ENCODE measurements around the gene ANKRD42.

The ANKRD42 gene

DNA sequence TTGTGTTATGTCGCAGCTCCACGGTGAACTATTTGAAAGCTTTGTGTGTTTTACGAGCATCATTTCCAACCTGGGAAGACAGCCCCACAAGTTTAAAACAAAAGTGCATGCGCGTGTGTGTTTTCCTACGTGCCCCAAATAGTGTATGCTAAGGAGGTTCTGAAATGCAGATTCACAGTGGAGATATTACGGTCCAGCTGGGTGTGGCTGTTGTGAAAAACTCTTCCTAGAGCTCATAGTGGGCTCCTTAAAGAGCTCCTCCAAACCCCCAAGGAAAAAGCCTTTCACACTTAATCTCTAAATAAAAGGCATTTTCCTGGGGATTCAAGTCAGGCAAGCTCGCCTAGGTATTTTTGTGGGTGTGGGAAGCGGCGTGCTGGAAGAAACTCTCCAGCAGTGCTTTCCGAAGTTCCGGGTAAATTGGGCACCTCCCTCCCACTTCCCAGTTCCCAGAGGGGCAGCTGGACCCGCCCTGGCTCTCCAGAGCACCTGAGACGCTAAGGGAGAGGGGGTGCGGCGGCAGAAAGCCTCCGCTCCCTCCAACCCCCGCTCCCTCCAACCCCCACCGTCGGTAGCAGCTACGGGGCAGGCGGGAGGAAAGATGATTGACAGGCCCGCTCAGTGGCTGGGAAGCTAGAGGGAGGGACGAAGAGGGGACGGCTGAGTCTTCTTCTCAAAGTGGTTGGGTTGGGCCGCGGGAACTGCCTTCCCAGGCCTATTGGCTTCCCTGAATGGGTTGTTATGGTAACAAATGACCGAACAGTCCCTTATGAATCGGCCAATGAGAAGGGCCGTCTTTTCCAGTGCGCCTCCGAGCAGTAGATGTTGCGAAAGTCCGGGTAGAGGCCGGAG is 37.1 kb upstream of the ANKRD42 start:
- peak overlapping the region; percentile 76 for H3K4me3 ChIP-seq (ENCODE audit: low read depth, low read length)
- TF ChIP-seq, protein P1, sequence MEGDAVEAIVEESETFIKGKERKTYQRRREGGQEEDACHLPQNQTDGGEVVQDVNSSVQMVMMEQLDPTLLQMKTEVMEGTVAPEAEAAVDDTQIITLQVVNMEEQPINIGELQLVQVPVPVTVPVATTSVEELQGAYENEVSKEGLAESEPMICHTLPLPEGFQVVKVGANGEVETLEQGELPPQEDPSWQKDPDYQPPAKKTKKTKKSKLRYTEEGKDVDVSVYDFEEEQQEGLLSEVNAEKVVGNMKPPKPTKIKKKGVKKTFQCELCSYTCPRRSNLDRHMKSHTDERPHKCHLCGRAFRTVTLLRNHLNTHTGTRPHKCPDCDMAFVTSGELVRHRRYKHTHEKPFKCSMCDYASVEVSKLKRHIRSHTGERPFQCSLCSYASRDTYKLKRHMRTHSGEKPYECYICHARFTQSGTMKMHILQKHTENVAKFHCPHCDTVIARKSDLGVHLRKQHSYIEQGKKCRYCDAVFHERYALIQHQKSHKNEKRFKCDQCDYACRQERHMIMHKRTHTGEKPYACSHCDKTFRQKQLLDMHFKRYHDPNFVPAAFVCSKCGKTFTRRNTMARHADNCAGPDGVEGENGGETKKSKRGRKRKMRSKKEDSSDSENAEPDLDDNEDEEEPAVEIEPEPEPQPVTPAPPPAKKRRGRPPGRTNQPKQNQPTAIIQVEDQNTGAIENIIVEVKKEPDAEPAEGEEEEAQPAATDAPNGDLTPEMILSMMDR (conservative IDR thresholded peaks at IDR 0.05; ENCODE audit: low read depth, low read length), result no peak
- peak; percentile 100 for DNase-seq (ENCODE audit: low read depth)

DNA sequence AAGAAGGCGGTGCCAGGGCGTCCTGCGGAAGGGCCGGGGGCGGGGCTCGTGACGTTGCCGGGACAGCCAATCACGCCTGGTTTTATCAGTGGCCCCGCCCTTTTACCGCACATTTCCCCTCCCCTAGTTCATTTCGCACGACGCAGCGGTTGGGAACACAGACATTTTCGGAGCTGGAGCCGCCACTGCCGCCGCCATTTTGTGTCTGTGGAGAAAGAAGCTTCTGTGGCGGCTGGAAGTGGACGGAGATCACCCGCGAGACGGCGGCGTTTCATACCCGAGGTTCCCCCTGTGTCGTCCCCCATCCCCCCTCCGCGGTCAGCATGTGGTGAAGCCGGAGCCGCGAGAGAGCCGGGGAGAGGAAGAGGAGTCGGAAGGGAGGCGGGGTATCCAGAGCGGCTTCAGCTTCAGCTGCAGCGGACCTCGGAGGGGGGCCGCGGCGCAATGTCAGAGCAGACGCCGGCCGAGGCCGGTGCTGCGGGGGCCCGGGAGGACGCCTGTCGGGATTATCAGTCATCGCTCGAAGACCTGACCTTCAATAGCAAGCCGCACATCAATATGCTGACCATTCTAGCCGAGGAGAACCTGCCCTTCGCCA is 36.4 kb upstream of the ANKRD42 start, which contains the start of gene PCF11:
PCF11 (plus strand) TSS at position 136 of the 598 bp plus-strand sequence; CDS start at position 445, 309 bp downstream.
- DNase-seq (ENCODE audit: low read depth), result no peak

GRCh38 chr11:83157594-83158356 is 35.7 kb upstream of the ANKRD42 start:
- TF ChIP-seq, protein P1 (conservative IDR thresholded peaks at IDR 0.05; ENCODE audit: low read depth, low read length), result no peak
- peak; percentile 64 for DNase-seq (ENCODE audit: low read depth)
- H3K4me3 ChIP-seq (ENCODE audit: low read depth, low read length), result peak overlapping the region; percentile 92

More for the DNA sequence above, 36.4 kb upstream of the ANKRD42 start, which contains the start of gene PCF11:
- peak within 1 kb of the TSS; percentile 92 for H3K4me3 ChIP-seq (ENCODE audit: low read depth, low read length)
- TF ChIP-seq, protein P1 (conservative IDR thresholded peaks at IDR 0.05; ENCODE audit: low read depth, low read length), result no peak

DNA sequence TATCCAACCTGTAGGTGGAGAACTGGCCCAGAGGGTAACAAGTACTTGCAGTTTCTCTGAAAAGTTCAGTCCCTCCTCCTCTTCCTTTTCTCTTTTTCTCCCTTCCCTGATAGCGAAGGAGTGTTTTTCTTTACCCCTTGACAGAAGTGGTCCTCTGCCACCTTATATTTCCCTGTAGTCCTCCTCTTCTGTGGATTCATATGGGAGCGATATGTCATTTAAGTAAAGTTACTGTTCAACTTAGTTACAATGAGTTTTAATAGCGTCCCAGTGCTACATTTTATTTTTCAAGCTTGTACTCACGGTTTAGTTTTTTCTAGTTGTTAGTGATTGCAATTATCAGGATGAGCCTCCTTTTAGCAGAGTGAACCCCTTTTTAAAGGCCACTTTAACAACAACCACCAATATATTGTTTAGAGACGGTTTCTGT is 35.1 kb upstream of the ANKRD42 start:
- no peak for DNase-seq (ENCODE audit: low read depth)
- TF ChIP-seq, protein P1 (conservative IDR thresholded peaks at IDR 0.05; ENCODE audit: low read depth, low read length), result peak; percentile 13
- peak overlapping the region; percentile 92 for H3K4me3 ChIP-seq (ENCODE audit: low read depth, low read length)

GRCh38 chr11:83158965-83159901 is 34.3 kb upstream of the ANKRD42 start:
- DNase-seq (ENCODE audit: low read depth), result no peak
- TF ChIP-seq, protein P1 (conservative IDR thresholded peaks at IDR 0.05; ENCODE audit: low read depth, low read length), result no peak
- H3K4me3 ChIP-seq (ENCODE audit: low read depth, low read length), result peak overlapping the region; percentile 92
